ENCODE data around the gene TRAK2. TPM values are rescaled to one million over a fixed set of nuclear protein-coding genes. Genes with fewer than 3 reads are reported as not detected.

Gene TRAK2
- total and polyA plus RNA-seq, 2 donors from 2014 or later: 16.6 to 65.8 TPM

DNA sequence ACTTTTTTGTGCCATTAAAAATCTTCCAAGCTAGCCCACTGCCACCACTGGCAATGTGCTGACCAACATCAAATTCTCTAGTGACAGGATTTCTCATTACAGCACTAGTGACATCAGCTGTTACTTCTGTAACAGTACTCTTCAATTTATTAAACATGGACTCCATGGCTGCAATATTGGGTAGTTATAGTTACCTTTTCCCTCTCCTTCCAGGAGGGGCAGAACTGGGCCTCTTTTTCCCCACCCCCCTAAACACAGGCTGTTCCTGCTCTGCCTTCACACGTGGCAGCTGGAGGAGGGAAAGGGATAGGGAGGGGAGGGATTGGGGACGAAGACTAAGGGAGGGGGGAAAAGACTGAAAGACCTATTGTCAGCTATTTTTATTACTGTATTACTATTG lies 38.1 kb downstream of the TRAK2 start:
- intact Hi-C loops (cut with DNase I): no loop called here
- no peak overlapping the region for H3K9ac ChIP-seq (ENCODE audit: low read length in 3 of 3)
- TF ChIP-seq, protein P1, sequence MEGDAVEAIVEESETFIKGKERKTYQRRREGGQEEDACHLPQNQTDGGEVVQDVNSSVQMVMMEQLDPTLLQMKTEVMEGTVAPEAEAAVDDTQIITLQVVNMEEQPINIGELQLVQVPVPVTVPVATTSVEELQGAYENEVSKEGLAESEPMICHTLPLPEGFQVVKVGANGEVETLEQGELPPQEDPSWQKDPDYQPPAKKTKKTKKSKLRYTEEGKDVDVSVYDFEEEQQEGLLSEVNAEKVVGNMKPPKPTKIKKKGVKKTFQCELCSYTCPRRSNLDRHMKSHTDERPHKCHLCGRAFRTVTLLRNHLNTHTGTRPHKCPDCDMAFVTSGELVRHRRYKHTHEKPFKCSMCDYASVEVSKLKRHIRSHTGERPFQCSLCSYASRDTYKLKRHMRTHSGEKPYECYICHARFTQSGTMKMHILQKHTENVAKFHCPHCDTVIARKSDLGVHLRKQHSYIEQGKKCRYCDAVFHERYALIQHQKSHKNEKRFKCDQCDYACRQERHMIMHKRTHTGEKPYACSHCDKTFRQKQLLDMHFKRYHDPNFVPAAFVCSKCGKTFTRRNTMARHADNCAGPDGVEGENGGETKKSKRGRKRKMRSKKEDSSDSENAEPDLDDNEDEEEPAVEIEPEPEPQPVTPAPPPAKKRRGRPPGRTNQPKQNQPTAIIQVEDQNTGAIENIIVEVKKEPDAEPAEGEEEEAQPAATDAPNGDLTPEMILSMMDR (IDR thresholded peaks at IDR 0.05; ENCODE audit: borderline replicate concordance, extremely low read depth, insufficient read depth): no peak
- no peaks in the 10 kb centered on the region for H3K36me3 ChIP-seq (ENCODE audit: control insufficient read depth in 2 of 3, insufficient read depth in 3 of 3, low read length in 3 of 3)
- FAIRE-seq: no peak
- H3K27me3 ChIP-seq (ENCODE audit: control insufficient read depth, insufficient read depth, low read length): no peaks in the 10 kb centered on the region
- DNase-seq: no peak
- H3K9me3 ChIP-seq (ENCODE audit: control insufficient read depth in 2 of 3, insufficient read depth in 1 of 3, low read length in 3 of 3): no peaks in the 10 kb centered on the region
- H3K4me3 ChIP-seq (ENCODE audit: low read length in 3 of 3): no peak overlapping the region
- no peak overlapping the region for H3K27ac ChIP-seq (ENCODE audit: low read depth in 2 of 2, low read length in 2 of 2)
- peaks cover 4 to 22% (median 9%) of the 10 kb centered on the region in 3 donors for H3K4me1 ChIP-seq (ENCODE audit: control insufficient read depth in 2 of 3, insufficient read depth in 2 of 3, low read depth in 1 of 3, low read length in 3 of 3)

DNA sequence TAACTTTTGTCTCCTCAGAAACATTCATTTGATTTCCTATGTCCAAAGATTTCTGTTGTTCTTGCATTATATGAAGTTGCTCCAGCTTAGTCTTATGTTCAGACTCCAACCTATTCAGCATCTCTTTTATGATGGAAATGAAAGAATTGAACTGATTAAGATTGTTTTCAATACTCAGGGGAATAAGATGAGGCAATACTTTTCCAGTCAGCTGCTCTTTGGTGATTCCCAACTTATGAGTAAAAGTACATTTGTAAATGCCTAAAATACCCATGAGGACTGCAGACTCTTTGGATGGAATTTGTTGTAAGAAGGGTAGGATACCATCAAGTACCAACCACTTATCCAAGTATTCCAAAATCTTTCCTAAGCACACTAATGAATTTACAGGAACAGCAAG lies 39.8 kb downstream of the TRAK2 start:
- H3K36me3 ChIP-seq (ENCODE audit: control insufficient read depth in 2 of 3, insufficient read depth in 3 of 3, low read length in 3 of 3): no peaks in the 10 kb centered on the region
- H3K27ac ChIP-seq (ENCODE audit: low read depth in 2 of 2, low read length in 2 of 2): no peak overlapping the region
- no peak for DNase-seq
- H3K9me3 ChIP-seq (ENCODE audit: control insufficient read depth in 2 of 3, insufficient read depth in 1 of 3, low read length in 3 of 3): no peaks in the 10 kb centered on the region
- intact Hi-C loops (cut with DNase I): no loop called here
- H3K27me3 ChIP-seq (ENCODE audit: control insufficient read depth, insufficient read depth, low read length): no peaks in the 10 kb centered on the region
- no peak overlapping the region for H3K4me3 ChIP-seq (ENCODE audit: low read length in 3 of 3)
- H3K9ac ChIP-seq (ENCODE audit: low read length in 3 of 3): no peak overlapping the region
- TF ChIP-seq, protein P1 (IDR thresholded peaks at IDR 0.05; ENCODE audit: borderline replicate concordance, extremely low read depth, insufficient read depth): no peak
- no peak for FAIRE-seq
- peaks cover 7 to 31% (median 9%) of the 10 kb centered on the region in 3 donors for H3K4me1 ChIP-seq (ENCODE audit: control insufficient read depth in 2 of 3, insufficient read depth in 2 of 3, low read depth in 1 of 3, low read length in 3 of 3)

DNA sequence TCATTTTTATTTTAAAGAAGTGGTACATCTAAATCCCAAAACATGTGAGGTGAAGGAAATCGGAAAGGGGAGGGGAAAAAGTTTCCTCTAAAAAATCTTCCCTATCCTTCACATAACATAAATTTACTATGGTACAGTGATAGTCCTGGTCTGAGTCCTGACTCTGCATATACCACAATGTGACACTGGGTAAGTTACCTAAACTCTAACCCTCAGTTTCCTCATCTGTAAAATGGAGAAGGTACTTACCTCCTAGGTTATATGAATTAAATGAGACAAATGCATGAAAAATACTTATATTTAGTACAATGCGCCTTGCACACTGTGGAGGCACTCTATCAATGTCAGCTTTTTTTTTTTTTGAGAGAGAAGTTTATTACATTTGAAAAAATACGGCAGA lies 42.3 kb downstream of the TRAK2 start:
- H3K4me1 ChIP-seq (ENCODE audit: control insufficient read depth in 2 of 3, insufficient read depth in 2 of 3, low read depth in 1 of 3, low read length in 3 of 3): peaks cover 2 to 32% (median 14%) of the 10 kb centered on the region in 3 donors
- no peak for DNase-seq
- H3K4me3 ChIP-seq (ENCODE audit: low read length in 3 of 3): no peak overlapping the region
- H3K9me3 ChIP-seq (ENCODE audit: control insufficient read depth in 2 of 3, insufficient read depth in 1 of 3, low read length in 3 of 3): no peaks in the 10 kb centered on the region
- H3K27me3 ChIP-seq (ENCODE audit: control insufficient read depth, insufficient read depth, low read length): no peaks in the 10 kb centered on the region
- FAIRE-seq: no peak
- TF ChIP-seq, protein P1 (IDR thresholded peaks at IDR 0.05; ENCODE audit: borderline replicate concordance, extremely low read depth, insufficient read depth): no peak
- intact Hi-C loops (cut with DNase I): no loop called here
- no peaks in the 10 kb centered on the region for H3K36me3 ChIP-seq (ENCODE audit: control insufficient read depth in 2 of 3, insufficient read depth in 3 of 3, low read length in 3 of 3)
- no peak overlapping the region for H3K27ac ChIP-seq (ENCODE audit: low read depth in 2 of 2, low read length in 2 of 2)
- no peak overlapping the region for H3K9ac ChIP-seq (ENCODE audit: low read length in 3 of 3)

DNA sequence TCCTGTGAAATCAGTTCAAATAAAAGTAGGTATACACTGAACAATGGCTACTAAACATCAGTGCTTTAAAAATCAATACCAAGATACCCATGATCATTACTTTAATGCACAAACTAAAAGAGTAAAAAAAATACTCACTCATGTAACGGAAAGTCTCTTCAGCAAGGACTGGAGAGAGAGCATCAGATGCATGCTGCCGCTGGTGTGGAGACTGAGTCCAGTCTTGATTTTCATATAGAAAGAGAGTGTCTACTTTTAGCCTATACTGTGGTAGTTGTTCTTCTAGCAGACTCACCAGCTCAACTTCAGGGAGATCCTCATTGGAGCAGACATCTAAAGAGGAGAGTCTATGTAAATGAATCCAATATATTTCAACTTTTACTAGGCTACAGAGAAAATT lies 44.0 kb downstream of the TRAK2 start:
- Histone ChIP-seq H3K9me3 (ENCODE audit: control insufficient read depth in 2 of 3, insufficient read depth in 1 of 3, low read length in 3 of 3) (no peaks in the 10 kb centered on the region), H3K9ac (ENCODE audit: low read length in 3 of 3) (peak overlapping the region in 1 of 3 donors; percentile 19), H3K27me3 (ENCODE audit: control insufficient read depth, insufficient read depth, low read length) (no peaks in the 10 kb centered on the region), H3K36me3 (ENCODE audit: control insufficient read depth in 2 of 3, insufficient read depth in 3 of 3, low read length in 3 of 3) (no peaks in the 10 kb centered on the region), H3K4me1 (ENCODE audit: control insufficient read depth in 2 of 3, insufficient read depth in 2 of 3, low read depth in 1 of 3, low read length in 3 of 3) (peaks cover 0 to 25% (median 15%) of the 10 kb centered on the region in 3 donors), H3K4me3 (ENCODE audit: low read length in 3 of 3) (peak overlapping the region in 1 of 3 donors; percentile 34), H3K27ac (ENCODE audit: low read depth in 2 of 2, low read length in 2 of 2) (peak overlapping the region in 1 of 2 donors; percentile 87)
- FAIRE-seq (no peak), DNase-seq (no peak)
- intact Hi-C loops (cut with DNase I): no loop called here
- TF ChIP-seq, protein P1 (IDR thresholded peaks at IDR 0.05; ENCODE audit: borderline replicate concordance, extremely low read depth, insufficient read depth): no peak

Measured in kidney (tissue), 14 donors.